HG02840 (cell line): Measurements from ENCODE around the gene TOB1.
"Not testable (repeated sequence)": the region's sequence is repeated elsewhere in the genome, so short reads cannot be mapped to it uniquely, and the experiment has no call there.

Experiments used
- ATAC-seq: cut with Tn5 transposase; IDR thresholded peaks from one replicate; pipeline ENCODE4 v1.9.1; 2021; ENCODE audit warnings: mild to moderate bottlenecking, moderate library complexity, moderate number of reproducible peaks; ENCODE audit not compliant: unreplicated experiment, low FRiP score

The TOB1 gene

DNA sequence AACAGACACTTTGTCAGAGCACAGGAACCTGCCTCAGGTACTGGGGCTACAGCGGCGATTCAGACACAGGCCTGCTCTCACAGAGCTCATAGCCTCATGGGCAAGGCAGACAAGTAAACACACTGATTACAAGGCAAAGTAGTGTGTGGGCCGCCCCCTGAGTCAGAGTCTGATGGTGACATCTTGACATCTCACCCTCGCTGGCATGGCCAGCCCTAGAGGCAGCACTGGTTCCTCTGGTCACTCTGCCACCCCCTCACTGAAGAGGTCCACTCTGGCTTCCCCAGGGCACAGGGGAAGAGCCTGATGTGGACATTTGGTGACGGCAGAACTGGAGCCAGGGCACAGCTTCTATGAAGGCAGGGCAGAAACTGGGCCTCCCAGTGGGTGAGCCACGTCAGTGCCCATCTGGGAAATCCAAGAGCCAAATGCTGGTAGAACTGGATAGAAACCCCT lies 32.9 kb upstream of the TOB1 start:
- no peak for ATAC-seq

DNA sequence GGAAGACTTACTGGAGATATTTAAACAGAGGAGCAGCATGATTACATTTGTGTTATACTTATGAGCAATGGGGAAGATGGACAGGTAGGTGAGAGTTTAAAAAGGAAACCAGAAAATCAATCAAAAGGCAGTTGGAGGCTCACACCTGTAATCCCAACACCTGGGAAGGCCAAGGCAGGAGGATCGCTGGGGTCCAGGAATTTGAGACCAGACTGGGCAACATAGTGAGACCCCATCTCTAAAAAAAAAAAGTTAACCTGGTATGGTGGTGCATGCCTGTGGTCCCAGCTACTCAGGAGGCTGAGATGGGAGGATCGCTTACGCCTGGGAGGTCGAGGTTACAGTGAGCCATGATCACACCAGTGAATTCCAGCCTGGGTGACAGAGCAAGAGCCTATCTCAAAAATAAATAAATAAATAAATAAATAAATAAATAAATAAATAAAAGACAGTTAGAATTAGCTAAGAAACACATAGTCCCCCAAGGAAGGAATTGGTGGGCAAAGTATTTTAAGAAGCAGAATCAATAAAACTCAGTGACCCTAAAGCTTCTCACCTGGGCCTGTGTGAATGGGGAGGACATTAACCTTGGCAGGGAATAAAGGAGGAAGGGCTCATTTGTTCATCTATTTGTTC lies 32.3 kb upstream of the TOB1 start:
- ATAC-seq: no peak

DNA sequence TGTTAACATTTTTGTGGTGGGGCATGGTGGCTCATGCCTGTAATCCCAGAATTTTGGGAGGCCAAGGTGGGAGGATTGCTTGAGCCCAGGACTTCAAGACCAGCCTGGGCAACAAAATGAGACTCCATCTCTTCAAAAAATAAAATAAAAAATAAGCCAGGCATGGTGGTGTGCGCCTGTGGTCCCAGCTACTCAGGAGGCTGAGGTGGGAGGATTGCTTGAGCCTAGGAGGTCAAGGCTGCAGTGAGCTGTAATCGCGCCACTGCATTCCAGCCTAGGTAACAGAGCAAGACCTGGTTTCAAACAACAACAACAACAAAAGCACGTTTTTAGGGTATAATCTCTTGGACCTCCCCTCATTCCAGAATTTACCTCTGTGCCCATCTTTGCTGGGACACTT lies 28.4 kb upstream of the TOB1 start:
- not testable (repeated sequence) for ATAC-seq

DNA sequence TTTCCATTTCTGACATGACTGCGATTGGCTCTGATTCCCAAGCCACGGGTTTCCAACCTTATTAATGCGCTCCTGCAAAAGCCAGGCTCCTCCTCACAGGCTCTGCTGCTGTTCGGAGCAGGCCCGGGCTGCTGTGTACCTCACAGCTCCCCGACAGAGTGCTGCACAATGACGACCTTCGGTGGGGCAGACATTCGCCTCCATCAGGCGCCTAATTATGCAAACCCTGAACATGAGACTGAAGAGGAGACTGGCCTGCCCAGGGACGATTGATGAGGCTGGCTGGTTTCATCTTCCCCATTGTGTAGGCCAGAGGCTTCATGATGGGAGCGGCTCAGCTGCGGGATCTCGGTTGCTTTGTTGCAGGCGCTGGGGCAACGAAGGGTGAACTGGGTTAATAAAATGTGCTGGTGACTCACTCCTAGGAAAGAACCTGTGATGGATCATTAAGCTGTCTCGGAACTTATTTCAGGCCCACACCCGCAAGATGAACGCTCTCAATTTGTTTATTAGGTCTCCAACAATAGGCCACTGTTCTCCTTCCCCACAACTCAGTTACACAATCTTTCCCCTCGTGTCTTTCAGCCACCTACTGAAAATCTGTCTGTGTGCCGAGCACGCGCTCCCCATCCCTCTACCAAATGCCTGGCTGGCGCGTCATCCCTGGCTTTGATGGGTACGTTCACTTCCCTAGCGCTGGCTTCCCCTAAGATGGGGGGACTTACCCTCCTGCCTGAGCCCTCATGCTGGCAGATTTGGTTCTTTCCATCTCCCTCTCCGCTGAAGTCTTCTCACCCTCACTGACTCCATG lies 27.2 kb upstream of the TOB1 start:
- no peak for ATAC-seq

DNA sequence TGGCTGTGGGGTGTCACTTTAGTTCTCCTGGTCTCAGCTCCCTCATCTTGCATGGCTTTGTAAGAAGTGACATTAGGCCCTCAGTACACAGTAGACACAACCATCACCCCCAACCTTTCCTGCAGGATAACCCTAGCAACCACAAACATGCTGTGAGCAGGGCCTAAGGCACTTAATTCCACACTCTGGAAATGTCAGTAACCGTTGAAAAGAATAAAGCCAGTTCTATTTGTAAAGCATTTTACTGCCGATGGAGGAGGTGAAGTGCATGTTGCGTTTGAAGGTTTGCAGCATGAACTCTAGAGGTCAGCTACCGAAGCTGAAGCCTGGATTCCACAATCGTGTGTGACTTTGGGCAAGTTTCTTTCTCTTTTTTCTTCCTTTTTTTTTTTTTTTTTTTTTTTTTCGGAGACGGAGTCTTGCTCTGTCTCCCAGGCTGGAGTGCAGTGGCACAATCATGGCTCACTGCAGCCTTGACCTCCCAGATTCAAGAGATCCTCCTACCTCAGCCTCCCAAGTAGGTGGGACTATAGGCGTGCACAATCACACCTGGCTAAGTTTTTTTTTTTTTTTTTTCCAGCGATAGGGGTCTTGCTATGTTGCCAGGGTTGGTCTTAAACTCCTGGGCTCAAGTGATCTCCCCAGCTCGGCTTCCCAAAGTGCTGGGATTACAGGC lies 26.1 kb upstream of the TOB1 start:
- ATAC-seq: no peak

DNA sequence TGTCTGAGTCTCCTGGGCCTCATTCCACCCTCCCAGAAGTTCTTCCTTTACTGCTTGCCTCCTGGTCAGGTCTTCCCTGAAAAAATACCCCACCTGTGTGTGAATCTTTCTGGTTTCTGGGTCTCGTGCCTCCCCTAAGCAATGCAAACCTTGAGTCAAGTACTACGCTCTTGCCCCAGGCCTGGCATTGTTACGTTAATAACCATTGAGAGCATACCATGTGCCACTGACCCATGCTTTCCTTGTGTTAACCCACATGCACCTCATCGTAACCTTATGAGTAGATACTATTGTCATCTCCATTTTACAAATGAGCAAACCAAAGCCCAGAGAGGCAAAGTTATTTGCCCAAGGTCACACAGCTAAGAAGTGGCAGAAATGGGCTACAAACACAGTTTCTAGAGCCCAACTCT lies 25.4 kb upstream of the TOB1 start:
- ATAC-seq: no peak

DNA sequence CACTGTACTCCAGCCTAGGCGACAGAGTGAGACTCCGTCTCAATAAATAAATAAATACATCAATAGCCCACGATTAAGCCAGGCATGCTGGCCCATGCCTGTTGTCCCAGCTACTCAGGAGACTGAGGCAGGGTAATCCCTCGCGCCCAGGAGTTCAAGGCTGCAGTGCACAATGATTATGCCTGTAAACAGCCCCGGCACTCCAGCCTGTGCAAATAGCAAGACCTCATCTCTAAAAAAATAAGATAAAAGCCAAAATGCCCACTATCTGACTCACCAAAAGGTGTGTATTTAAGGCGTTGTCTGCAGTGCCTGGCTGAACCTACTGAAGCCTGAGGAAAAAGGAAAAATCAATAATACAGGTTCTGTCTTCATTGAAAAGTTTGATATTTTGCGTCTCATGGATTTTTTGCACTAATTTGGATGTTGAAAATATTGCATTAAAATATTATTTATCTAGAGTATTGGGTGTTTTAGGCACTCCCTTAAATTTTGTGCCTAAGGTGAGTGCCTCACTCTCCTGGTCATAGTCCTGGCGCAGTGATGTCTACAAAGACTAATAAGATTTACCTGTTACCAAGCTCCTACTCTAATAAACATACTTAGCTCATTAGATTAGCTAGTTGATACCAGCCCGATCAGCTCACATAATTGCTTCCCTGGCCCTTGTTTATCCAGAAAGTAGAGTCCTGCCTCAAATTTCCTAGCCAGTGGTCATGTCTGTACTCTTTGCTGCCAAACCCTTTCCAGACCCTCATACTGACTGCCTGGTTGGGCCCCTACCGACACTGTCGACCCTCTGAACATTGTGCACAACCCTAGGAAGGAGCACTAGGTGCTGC lies 24.7 kb upstream of the TOB1 start:
- no peak for ATAC-seq

DNA sequence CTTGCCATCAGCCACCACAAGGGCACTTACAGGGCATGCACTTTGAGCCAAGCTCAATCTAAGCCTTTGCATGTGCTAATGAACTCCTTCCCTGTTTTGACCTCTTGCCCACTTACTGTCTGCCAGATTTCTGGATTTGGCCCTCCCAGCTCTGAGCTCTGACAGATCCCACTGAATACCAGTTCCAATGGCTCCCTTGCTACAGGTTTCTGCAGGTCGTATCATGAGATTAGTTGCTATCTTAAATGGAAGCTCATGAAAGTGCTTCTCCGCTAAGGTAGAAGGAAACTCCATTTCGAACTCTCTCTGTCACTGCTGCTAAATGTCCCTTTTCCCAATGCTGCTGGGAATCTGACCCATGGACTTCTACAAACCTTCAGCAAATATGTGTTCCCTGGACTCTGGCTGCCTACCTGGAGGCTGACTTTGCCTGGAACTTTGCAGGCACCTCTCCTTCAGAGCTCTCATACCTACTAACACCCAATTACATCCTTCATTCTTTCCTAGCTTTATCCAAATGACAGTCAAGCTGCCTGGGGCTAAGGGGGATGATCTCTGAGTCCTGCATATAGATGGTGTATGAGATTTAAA lies 23.5 kb upstream of the TOB1 start:
- ATAC-seq: no peak

DNA sequence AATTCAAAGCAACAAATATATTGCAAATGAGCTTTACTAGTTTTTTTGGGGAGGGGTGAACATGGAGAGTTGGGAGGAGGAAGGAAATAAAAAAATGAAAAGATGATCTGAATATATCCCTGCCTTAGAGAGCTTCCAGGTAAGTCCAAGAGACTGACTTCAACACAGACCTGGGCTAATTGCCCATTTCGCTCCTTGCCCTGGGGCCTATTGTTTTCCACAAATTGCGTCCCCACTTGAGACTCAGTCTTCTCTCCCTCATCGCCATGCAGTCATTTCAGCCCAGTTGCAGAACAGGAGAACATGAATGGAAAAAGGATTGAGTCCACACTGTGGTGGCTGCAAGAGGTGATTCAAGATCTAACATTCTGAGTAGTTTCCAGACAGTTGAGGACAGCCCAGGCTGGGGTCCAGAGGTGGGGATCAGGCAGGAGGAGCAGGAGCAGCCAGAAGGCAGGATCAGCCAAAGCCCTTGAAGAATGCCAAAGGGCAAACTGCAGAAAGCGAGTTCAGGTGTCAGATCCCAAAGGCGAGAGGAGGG lies 21.6 kb upstream of the TOB1 start:
- no peak for ATAC-seq

DNA sequence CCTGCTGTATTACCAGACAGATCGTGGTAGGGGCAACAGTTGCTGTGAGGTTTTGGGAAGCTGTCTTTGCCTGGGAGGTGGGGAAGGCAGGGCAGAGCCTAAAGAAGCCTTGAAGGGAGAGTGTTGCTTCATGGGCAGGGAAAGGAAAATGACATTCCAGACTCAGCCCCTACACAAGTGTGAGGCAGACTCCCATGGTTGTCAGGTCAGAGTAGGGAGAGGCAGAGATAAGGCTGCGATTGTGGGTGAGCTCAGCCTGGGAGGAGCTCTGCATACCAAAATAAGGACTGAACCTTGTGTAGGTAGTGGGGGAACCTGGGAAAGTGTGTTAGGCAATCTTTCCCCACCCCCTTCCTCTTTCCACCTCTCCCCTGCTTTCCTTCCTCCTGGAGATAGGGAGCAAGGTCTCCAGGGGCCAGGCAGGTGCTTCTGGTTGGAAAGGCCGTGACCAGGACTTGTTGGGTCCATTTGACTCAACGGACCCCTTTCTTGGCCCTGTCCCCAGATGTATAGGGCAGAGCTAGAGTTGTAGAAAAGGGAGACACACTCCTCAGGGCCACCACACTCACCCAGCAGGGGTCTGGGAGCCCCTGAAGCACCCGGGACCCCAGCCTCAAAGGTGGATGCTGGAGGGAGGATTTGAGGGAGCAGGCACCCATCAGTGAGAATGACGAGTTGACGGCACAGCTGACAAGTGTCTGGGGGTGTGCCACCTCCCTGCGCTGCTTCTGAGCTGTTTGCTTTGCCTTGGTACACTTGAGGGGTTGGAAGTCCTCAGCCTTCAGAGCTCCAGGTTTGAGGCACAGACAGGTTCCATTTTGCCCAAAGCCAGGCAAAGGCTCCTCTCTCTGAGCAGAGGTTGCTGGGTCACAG lies 18.5 kb upstream of the TOB1 start:
- ATAC-seq: no peak

DNA sequence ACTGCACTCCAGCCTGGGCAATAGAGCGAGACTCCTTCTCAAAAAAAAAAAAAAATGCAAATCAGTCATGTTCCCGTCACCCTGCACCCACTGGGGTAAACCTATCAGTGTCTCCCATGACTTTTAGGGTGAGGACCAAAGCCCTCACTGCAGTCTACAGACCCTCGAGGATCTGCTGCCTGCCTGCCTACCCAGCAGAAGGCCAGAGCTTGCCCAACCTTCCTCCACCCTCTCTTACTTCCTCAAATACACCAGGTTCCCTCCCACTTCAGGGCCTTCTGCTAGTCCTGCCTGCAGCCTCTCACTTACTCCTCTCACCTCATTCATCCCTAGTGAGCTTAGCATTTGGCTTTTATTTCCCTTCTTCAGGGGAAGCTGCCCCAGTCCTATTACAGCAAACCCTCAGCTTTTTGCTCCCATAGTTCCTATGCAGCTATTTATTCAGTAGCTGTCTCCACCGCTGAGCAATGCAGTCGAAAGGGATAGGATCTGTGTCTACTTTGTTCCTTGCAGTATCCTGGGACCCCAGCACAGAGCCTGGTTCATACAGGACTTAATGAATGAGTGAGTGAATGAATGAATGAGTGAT lies 17.8 kb upstream of the TOB1 start:
- ATAC-seq: no peak

DNA sequence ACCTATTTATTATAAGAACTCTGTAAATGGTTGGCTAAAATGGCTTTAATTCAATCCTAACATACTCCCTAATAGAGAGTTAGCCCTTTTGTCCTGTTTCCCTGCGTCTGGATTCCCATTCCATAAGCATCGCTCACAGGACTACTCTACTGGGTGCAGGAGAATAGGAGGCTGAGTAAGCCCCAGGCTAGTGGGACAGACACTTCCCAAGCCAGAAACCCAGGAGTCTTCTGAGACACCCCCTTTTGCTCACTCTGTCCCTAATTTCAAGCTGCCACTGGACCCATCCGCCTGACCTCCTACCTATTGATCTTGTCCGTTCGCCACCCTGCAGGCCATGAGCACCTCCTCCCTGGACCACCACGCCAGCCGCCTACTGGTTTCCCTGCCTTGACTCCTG lies 16.7 kb upstream of the TOB1 start:
- no peak for ATAC-seq

DNA sequence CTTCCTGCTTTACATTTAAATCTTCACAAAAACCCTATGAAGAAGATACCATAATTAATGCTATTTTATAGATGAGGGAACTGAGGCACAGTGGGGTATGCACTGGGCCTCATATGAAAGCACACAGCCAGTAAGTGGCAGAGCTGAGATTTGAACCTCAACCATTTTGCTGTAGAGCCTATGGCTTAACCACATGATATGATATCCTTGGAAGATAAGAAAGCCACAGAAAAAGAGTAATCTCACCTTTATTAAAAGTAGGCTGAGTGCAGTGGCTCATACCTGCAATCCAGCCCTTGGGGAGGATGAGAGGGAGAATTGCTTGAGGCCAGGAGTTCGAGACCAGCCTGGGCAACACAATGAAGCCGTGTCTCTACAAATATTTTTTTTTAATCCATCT lies 15.0 kb upstream of the TOB1 start:
- ATAC-seq: no peak

DNA sequence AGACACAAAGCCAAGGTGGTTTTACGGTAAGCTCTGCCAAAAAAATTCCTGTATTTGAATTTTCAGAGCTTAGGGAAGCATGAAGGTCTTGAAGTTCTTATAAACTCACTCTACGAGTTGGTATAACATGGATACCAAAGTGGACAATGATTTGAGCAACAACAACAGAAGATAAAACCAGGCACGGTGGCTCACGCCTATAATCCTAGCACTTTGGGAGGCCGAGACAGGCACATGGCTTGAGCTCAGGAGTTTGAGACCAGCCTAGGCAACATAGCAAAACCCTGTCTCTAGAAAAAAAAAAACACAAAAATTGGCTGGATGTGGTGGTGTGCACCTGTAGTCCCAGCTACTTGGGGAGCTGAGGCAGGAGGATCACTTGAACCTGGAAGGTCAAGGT lies 12.9 kb upstream of the TOB1 start:
- no peak for ATAC-seq

DNA sequence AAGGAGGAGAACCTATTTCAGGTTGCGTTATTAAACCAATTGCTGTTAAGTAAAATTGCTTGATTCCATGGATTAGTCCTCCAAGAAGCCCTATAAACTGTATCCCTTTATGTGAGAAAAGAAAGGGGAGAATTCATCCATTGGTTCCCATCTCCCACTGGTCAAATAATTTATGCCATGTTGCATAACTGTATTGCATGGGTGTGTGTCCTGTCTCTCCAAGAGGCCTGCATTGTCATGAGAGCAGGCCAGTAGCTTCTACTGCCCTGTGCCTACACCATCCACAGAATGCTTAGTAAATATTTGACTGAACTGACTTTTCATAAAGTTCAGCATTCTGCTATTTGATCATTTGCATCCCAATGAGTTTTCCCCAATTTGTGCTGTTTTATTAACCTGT lies 11.7 kb upstream of the TOB1 start:
- no peak for ATAC-seq

DNA sequence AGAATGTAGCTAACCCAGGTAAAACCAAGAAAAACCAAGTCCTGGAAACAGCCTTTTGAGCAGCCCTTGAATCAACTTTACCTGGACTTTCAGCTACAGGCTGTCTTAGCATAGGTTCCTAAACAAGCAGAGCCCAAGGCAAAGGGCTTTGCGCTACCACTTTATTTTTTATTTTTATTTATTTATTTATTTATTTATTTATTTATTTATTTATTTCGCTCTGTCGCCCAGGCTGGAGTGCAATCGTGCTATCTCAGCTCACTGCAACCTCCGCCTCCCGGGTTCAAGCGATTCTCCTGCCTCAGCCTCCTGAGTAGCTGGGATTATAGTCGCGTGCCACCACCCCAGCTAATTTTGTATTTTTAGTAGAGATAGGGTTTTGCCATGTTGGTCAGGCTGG lies 10.9 kb upstream of the TOB1 start:
- not testable (repeated sequence) for ATAC-seq

DNA sequence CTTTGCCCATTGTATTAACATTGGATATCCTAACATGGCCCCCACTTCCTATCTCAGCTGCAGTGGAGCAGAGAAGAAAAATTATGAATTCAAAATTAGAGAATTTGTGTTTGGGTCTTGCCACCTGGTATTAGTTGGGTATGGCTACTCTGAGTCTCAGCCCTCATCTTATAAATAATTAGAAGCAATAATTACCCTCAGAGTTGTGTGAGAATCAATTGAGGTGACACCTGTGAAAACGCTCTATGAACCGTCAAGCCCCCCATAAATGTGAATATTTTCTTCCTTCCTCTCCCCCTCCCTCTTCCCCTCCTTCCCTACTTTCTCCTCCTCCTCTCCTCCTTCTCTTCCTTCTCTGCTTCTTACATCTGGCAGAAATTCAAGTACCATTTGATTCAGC lies 8.9 kb upstream of the TOB1 start:
- no peak for ATAC-seq

DNA sequence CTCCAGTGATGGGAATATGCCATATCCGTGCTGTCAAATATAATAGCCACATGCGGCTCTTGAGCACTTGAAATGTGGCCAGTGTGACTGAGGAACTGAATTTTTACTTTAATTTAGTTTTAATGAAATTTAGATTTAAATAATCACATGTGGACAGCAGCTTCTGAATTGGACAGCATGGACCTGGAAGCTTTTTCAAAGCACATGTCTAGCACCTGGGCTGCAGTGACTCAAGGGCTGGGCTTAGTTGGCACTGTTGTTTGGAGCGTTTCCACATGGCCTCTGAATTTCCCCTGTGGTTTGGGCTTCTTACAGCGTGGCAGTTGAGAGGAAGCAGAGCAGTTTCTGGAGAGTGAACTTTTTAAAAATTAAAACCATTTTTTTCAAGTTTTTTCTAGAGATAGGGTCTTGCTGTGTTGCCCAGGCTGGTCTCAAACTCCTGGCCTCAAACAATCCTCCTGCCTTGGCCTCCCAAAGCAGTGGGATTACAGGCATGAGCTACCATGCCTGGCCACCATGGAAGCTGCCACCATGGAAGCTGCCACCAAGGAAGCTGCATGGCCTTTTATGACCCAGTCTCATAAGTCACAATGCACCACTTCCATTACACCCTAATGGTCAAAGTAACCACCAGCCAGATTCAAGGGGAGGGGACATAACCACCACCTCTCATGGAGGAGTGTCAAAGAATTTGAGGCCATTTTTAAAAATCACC lies 6.7 kb upstream of the TOB1 start:
- no peak for ATAC-seq
